ENCODE measurements around the gene EXOG. TPM values are rescaled to one million over a fixed set of nuclear protein-coding genes. Genes with fewer than 3 reads are reported as not detected.

Gene EXOG
- total RNA-seq, 1 experiment from 2014 or later = 13.7 TPM

- H3K4me1 Mint-ChIP-seq = peaks cover 51% of the 10 kb centered on the region
- POLR2A ChIA-PET = interaction anchor here (0.6 kb wide), 2 partner anchors 40 to 249 kb away, joined by 4 to 7 read pairs; no protein-coding TSS in a partner anchor
- no peaks in the 10 kb centered on the region for H3K9me3 Mint-ChIP-seq
- DNase-seq (ENCODE audit: low spot score) (no peak), ATAC-seq (no peak)
- no peak overlapping the region; the same call in none of the 2 replicates for H3K4me3 Mint-ChIP-seq
- no peak for TF ChIP-seq ZBTB43 (CRISPR knock-in tag; IDR thresholded peaks at IDR 0.05)
- TF ChIP-seq ZMAT4 (CRISPR knock-in tag; IDR thresholded peaks at IDR 0.05) = no peak
- TF ChIP-seq NR2C2 (CRISPR knock-in tag; IDR thresholded peaks at IDR 0.05) = no peak
- TF ChIP-seq AR (CRISPR knock-in tag; IDR thresholded peaks at IDR 0.05) = no peak
- no peak for TF ChIP-seq ETV6 (CRISPR knock-in tag; IDR thresholded peaks at IDR 0.05)
- no peak for TF ChIP-seq AFF4 (CRISPR knock-in tag; IDR thresholded peaks at IDR 0.05; ENCODE audit: borderline replicate concordance)
- TF ChIP-seq ZNF425 (CRISPR knock-in tag; conservative IDR thresholded peaks at IDR 0.05) = no peak
- TF ChIP-seq SMAD3 (CRISPR knock-in tag; IDR thresholded peaks at IDR 0.05; ENCODE audit: borderline replicate concordance) = no peak
- no peak for TF ChIP-seq PRDM15 (CRISPR knock-in tag; IDR thresholded peaks at IDR 0.05)
- no peak for TF ChIP-seq CREB1 (CRISPR knock-in tag; IDR thresholded peaks at IDR 0.05)
- CTCF ChIA-PET = interaction anchor here (0.7 to 1.3 kb wide), 4 partner anchors 10 to 111 kb away, joined by 3 to 5 read pairs (median 4); partner anchors contain the start of gene XYLB
- H3K36me3 Mint-ChIP-seq = peaks cover 2% of the 10 kb centered on the region; the same call in 1 of the 2 replicates
- H3K27ac Mint-ChIP-seq = no peak overlapping the region; the same call in 1 of the 2 replicates
- H3K27me3 Mint-ChIP-seq (ENCODE audit: low read depth) = no peaks in the 10 kb centered on the region
These were observed 38.8 kb upstream of the EXOG start for GRCh38 chr3:38457111-38458003.

Measured in WTC11 (cell line).